Measurements from ENCODE around the gene GABARAP. TPM values are rescaled to one million over a fixed set of nuclear protein-coding genes. Genes with fewer than 3 reads are reported as not detected.

Gene GABARAP
- total and polyA plus RNA-seq, 2 donors (not counting 1 experiment from before 2014, with no cell fraction given), result 323 to 371 TPM

GRCh38 chr17:7259555-7259889, 17.3 kb upstream of the GABARAP start:
- 100% methylated on average over 4 of the region's 6 CpGs for WGBS (ENCODE audit: insufficient coverage)

More at GRCh38 chr17:7259555-7259889, 17.3 kb upstream of the GABARAP start:
- Mint-ChIP-seq H3K27ac (no peak overlapping the region), H3K4me1 (peaks cover 27% of the 10 kb centered on the region), H3K27me3 (peaks cover 15% of the 10 kb centered on the region), H3K9me3 (ENCODE audit: insufficient read depth) (no peaks in the 10 kb centered on the region), H3K4me3 (no peak overlapping the region)
- TF ChIP-seq CTCF (IDR thresholded peaks at IDR 0.05), result no peak
- TF ChIP-seq EZH2 (IDR thresholded peaks at IDR 0.05; ENCODE audit: borderline replicate concordance, insufficient read depth, low read depth, low read length, poor library complexity, severe bottlenecking), result no peak
- H4K20me1 ChIP-seq (ENCODE audit: control insufficient read depth, insufficient read depth, low read length, poor library complexity, severe bottlenecking), result no peaks in the 10 kb centered on the region
- ChIA-PET POLR2A (no interaction called here), CTCF (interaction anchor here (1.3 kb wide), 1 partner anchor 34 kb away, joined by 3 read pairs; no protein-coding TSS in a partner anchor)
- intact Hi-C loops (cut with micrococcal nuclease), result no loop called here
- no peak overlapping the region for H3K9ac ChIP-seq (ENCODE audit: low read length)
- ATAC-seq (ENCODE audit: low read depth), result no peak
- H3K27ac ChIP-seq (ENCODE audit: low read length in 2 of 2), result no peak overlapping the region
- peaks cover 0 to 17% (median 8%) of the 10 kb centered on the region in 4 experiments for H3K27me3 ChIP-seq (replicated peaks in 1 of 4; ENCODE audit: control extremely low read depth in 1 of 4, control insufficient read depth in 3 of 4, insufficient read depth in 4 of 4, low read length in 3 of 4)
- H3K36me3 ChIP-seq (replicated peaks in 1 of 2; ENCODE audit: control extremely low read depth in 1 of 2, control insufficient read depth in 1 of 2, extremely low read depth in 1 of 2, insufficient read depth in 2 of 2, low read length in 1 of 2), result peaks cover 6 to 37% of the 10 kb centered on the region in 2 experiments
- H3K79me2 ChIP-seq (ENCODE audit: control insufficient read depth, insufficient read depth, low read length), result peaks cover 2% of the 10 kb centered on the region
- no peak overlapping the region for H2AFZ ChIP-seq (ENCODE audit: insufficient read depth, low read depth, low read length, poor library complexity, severe bottlenecking)
- H3K9me3 ChIP-seq (ENCODE audit: control extremely low read depth in 1 of 3, control insufficient read depth in 2 of 3, insufficient read depth in 1 of 3, low read length in 2 of 3), result peaks cover 0 to 4% (median 0%) of the 10 kb centered on the region in 3 donors
- peaks cover 27 to 32% of the 10 kb centered on the region in 2 donors for H3K4me1 ChIP-seq (ENCODE audit: control insufficient read depth in 2 of 2, insufficient read depth in 2 of 2, low read length in 2 of 2)
- DNase-seq, result no peak
- no peak overlapping the region for H3K4me2 ChIP-seq (replicated peaks; ENCODE audit: low read depth, low read length, poor library complexity, severe bottlenecking)
- H3K4me3 ChIP-seq (ENCODE audit: control extremely low read depth in 1 of 5, extremely low read depth in 1 of 5, insufficient read depth in 1 of 5, low read depth in 2 of 5, low read length in 4 of 5), result no peak overlapping the region

All from B cell (primary cell).